ENCODE results near the gene EYS. TPM values are rescaled to one million over a fixed set of nuclear protein-coding genes. Genes with fewer than 3 reads are reported as not detected.

Gene EYS
- total RNA-seq, 2 experiments from 2014 or later = not detected

DNA sequence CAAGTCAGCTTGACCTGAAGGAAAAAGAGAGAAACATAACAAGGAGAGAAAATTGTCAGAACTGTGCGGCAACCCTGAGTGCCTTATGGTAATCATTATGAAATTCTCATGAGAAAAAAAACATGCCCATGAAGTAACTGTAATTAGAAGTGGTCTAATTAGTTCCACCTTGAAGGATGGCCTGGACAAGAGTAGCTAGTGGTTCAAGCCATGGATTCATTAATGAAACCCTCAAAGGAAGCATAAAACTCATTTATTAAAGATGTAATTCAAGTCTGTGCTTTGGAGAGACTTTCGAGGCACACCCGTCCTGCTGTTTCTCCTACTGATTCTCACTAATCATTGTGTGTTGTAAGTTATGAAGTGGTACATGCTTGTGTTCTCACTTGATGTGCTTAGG lies 1911.2 kb downstream of the EYS start:
- Histone ChIP-seq H3K9me3 (ENCODE audit: control insufficient read depth in 1 of 2, insufficient read depth in 1 of 2, low read length in 2 of 2) (no peaks in the 10 kb centered on the region), H3K27me3 (ENCODE audit: control insufficient read depth in 1 of 2, insufficient read depth in 2 of 2, low read length in 2 of 2) (no peaks in the 10 kb centered on the region), H3K4me3 (ENCODE audit: low read length) (no peak overlapping the region), H3K4me1 (ENCODE audit: insufficient read depth, low read length) (no peaks in the 10 kb centered on the region), H3K36me3 (ENCODE audit: insufficient read depth, low read length) (no peaks in the 10 kb centered on the region), H3K27ac (ENCODE audit: low read depth in 1 of 2, low read length in 2 of 2) (no peak overlapping the region)
- Mint-ChIP-seq H3K4me1 (ENCODE audit: low read depth) (no peaks in the 10 kb centered on the region), H3K9me3 (no peaks in the 10 kb centered on the region), H3K27me3 (peaks cover 19% of the 10 kb centered on the region), H3K27ac (no peak overlapping the region), H3K36me3 (ENCODE audit: low read depth) (no peaks in the 10 kb centered on the region), H3K4me3 (no peak overlapping the region)
- CTCF ChIA-PET = no interaction called here
- DNase-seq (no peak), ATAC-seq (ENCODE audit: poor library complexity) (no peak)
- TF ChIP-seq, protein P1, sequence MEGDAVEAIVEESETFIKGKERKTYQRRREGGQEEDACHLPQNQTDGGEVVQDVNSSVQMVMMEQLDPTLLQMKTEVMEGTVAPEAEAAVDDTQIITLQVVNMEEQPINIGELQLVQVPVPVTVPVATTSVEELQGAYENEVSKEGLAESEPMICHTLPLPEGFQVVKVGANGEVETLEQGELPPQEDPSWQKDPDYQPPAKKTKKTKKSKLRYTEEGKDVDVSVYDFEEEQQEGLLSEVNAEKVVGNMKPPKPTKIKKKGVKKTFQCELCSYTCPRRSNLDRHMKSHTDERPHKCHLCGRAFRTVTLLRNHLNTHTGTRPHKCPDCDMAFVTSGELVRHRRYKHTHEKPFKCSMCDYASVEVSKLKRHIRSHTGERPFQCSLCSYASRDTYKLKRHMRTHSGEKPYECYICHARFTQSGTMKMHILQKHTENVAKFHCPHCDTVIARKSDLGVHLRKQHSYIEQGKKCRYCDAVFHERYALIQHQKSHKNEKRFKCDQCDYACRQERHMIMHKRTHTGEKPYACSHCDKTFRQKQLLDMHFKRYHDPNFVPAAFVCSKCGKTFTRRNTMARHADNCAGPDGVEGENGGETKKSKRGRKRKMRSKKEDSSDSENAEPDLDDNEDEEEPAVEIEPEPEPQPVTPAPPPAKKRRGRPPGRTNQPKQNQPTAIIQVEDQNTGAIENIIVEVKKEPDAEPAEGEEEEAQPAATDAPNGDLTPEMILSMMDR (IDR thresholded peaks at IDR 0.05) = no peak
- intact Hi-C loops (cut with DNase I, micrococcal nuclease) = no loop called here
- POLR2A ChIA-PET = no interaction called here

DNA sequence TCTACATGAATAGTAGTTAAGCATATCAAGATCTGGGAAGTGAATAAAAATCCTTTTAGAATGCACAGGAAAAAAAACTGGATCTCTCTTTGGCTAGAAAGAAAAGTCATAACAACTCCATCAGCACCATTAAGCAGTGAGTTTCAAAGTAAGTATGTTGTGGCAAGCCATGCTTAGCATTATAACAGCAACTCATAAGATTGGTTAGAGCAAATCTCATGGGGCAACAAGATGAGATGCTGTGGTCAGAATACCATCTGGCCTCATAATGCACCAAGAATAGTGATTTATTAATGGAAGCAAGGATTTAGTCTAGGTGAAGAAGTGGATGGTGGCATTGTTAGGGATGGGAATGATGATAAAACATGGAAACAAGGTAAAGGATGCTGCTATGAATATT lies 1912.0 kb downstream of the EYS start:
- Mint-ChIP-seq H3K27ac (no peak overlapping the region), H3K4me1 (ENCODE audit: low read depth) (no peaks in the 10 kb centered on the region), H3K4me3 (no peak overlapping the region), H3K9me3 (no peaks in the 10 kb centered on the region), H3K36me3 (ENCODE audit: low read depth) (no peaks in the 10 kb centered on the region), H3K27me3 (peaks cover 19% of the 10 kb centered on the region)
- POLR2A ChIA-PET = no interaction called here
- TF ChIP-seq, protein P1 (IDR thresholded peaks at IDR 0.05) = no peak
- Histone ChIP-seq H3K36me3 (ENCODE audit: insufficient read depth, low read length) (no peaks in the 10 kb centered on the region), H3K27ac (ENCODE audit: low read depth in 1 of 2, low read length in 2 of 2) (no peak overlapping the region), H3K4me3 (ENCODE audit: low read length) (no peak overlapping the region), H3K9me3 (ENCODE audit: control insufficient read depth in 1 of 2, insufficient read depth in 1 of 2, low read length in 2 of 2) (no peaks in the 10 kb centered on the region), H3K27me3 (ENCODE audit: control insufficient read depth in 1 of 2, insufficient read depth in 2 of 2, low read length in 2 of 2) (no peaks in the 10 kb centered on the region), H3K4me1 (ENCODE audit: insufficient read depth, low read length) (no peaks in the 10 kb centered on the region)
- CTCF ChIA-PET = no interaction called here
- intact Hi-C loops (cut with DNase I, micrococcal nuclease) = no loop called here
- ATAC-seq (ENCODE audit: poor library complexity) (no peak), DNase-seq (no peak)

DNA sequence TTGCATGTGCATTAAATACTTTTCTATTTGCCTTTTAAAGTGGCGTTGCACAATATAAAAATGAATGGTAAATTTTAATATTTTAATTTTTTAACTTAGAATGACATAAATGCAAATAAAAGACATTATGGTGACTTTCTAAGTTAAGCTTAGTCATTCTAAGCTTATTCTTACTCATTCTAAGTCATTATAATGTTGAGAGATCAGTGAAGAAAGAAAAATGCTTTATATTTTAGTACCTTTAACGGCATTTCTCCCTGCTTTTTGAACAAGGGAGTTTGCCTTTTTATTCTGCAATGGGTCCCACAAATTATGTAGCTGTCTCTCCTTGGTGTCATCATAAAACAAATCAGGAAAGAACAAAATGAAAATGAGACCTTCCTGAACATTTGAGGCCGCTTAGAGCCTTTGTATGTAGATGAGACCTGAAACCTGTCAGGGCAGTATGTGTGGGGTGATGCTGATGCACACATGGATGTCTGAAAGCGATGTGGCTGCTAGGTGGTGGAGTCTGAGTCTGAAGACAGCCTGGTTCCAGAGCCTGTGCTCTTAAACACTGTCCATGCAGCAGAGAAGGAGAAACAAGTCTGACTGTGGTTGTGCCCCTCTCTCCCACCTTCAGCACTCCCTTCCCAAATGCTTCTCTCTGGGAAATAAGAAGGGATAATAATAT lies 1913.4 kb downstream of the EYS start:
- TF ChIP-seq, protein P1 (IDR thresholded peaks at IDR 0.05) = no peak
- no peak for DNase-seq
- Histone ChIP-seq H3K9me3 (ENCODE audit: control insufficient read depth in 1 of 2, insufficient read depth in 1 of 2, low read length in 2 of 2) (no peaks in the 10 kb centered on the region), H3K36me3 (ENCODE audit: insufficient read depth, low read length) (no peaks in the 10 kb centered on the region), H3K4me1 (ENCODE audit: insufficient read depth, low read length) (no peaks in the 10 kb centered on the region), H3K27ac (ENCODE audit: low read depth in 1 of 2, low read length in 2 of 2) (no peak overlapping the region), H3K4me3 (ENCODE audit: low read length) (no peak overlapping the region), H3K27me3 (ENCODE audit: control insufficient read depth in 1 of 2, insufficient read depth in 2 of 2, low read length in 2 of 2) (peaks cover 0 to 6% of the 10 kb centered on the region in 2 experiments)
- intact Hi-C loops (cut with DNase I, micrococcal nuclease) = no loop called here
- ChIA-PET CTCF (no interaction called here), POLR2A (interaction anchor here (0.7 kb wide), 1 partner anchor 169 kb away, joined by 3 read pairs; no protein-coding TSS in a partner anchor)
- no peaks in the 10 kb centered on the region for H3K9me3 Mint-ChIP-seq
- H3K27ac Mint-ChIP-seq = no peak overlapping the region
- H3K36me3 Mint-ChIP-seq (ENCODE audit: low read depth) = no peaks in the 10 kb centered on the region
- no peak for ATAC-seq (ENCODE audit: poor library complexity)
- H3K27me3 Mint-ChIP-seq = peaks cover 13% of the 10 kb centered on the region
- no peak overlapping the region for H3K4me3 Mint-ChIP-seq
- no peaks in the 10 kb centered on the region for H3K4me1 Mint-ChIP-seq (ENCODE audit: low read depth)
